HS-27A (cell line): ENCODE results near the gene FOXS1.

ENCODE experiments used
- DNase-seq: peaks from one replicate; pipeline ENCODE4 v3.0.0-alpha.2; 2012; ENCODE audit warnings: low read depth, missing footprints

The FOXS1 gene

GRCh38 chr20:31845300-31845863 is at the start of gene FOXS1:
Gene FOXS1, minus strand, starts transcription at chr20:31845604. Its CDS starts 62 bp downstream, at chr20:31845542.
- DNase-seq = no peak

- DNase-seq = no peak
Measured at GRCh38 chr20:31890646-31891045, 45.2 kb upstream of the FOXS1 start.

DNA sequence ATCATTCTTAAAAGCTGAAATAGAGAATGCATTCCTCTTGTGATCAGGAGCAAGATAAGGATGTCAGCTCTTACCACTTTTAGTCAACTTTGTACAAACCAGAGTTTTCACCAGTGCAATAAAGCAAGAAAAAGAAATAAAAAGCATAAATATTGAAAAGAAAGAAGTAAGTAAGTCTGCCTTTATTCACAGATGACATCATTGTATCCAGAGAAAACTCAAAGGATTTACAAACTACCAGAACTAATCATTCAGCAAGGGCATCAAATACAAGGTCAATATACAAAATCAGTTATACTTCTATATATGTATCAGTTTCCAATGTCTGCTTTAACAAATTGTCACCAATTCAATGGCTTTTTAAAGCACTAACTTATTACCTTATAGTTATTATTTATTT is 38.4 kb upstream of the FOXS1 start:
- no peak for DNase-seq

DNA sequence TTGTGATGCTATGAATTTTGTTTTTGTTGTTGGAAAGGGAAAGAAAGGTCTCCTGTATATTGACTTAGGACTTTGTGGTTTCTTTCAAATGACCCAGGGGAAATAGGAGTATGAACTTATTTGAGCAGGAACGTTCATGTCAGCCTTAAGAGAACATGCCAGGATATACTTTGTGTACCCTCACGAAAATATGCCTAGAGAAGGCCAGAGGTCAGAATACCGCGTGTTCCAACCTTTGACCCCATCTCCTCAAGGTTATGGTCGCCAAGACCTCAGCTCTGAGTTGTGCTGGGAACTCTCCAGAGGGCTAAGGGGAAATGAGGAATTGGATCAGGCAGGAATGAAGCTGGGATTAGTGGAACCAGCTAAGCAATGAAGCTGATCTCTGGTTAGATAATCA is 36.5 kb upstream of the FOXS1 start:
- DNase-seq = no peak

DNA sequence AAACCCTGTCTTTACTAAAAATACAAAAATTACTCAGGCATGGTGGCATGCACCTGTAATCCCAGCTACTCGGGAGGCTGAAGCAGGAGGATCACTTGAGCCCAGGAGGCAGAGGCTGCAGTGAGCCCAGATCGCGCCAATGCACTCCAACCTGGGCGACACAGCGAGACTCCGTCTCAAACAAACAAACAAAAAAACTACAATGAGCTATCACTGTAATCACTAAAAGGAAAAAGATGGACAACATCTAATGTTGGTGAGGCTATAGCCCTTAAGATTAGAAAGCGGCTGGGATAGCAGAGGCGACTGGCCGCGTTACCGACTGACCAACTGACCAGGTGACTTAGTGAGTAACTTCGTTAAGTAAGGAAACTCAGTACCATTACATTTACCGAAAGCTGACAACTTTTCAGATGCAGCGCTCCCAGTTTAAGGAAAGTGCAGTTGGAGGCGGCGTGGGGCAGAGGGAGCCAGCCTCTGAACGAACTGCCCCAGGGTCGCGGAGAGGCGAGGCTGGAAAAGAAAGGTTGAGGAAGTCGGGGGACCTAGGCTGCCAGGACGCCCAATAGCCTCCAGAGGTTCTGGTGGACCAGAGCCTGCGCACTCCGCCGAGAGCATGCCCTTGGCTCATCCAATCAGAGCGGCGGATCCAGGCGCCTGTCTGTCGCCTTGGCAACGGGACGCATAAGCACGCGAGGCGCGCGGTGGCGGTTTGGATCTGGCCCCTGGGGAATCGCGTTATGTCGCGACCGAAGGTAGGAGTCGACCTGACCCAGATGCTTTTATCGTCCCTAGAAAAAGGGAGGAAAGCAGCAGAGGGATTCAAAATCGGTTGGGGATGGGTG is 34.0 kb upstream of the FOXS1 start:
- DNase-seq = peak; percentile 94

- DNase-seq = no peak
Measured at GRCh38 chr20:31877684-31878083, 32.3 kb upstream of the FOXS1 start.

GRCh38 chr20:31875671-31876070 is 30.3 kb upstream of the FOXS1 start:
- DNase-seq = no peak

GRCh38 chr20:31872406-31872805 is 27.0 kb upstream of the FOXS1 start:
- DNase-seq = no peak

DNA sequence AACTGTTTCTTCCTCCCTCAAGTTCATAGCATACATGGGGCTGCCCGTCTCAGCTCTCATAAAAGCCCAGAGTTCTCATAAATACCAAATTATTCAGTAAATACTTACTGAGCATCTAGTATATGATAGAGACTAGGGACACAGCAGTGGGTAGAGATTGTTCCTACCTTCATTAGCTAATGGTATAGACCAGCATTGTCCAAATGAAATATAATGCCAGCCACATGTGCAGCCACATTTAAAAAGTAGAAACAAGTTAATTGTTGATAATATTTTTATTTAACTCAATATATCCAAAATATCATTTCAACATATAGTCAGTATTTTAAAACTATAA is 26.2 kb upstream of the FOXS1 start:
- no peak for DNase-seq

DNA sequence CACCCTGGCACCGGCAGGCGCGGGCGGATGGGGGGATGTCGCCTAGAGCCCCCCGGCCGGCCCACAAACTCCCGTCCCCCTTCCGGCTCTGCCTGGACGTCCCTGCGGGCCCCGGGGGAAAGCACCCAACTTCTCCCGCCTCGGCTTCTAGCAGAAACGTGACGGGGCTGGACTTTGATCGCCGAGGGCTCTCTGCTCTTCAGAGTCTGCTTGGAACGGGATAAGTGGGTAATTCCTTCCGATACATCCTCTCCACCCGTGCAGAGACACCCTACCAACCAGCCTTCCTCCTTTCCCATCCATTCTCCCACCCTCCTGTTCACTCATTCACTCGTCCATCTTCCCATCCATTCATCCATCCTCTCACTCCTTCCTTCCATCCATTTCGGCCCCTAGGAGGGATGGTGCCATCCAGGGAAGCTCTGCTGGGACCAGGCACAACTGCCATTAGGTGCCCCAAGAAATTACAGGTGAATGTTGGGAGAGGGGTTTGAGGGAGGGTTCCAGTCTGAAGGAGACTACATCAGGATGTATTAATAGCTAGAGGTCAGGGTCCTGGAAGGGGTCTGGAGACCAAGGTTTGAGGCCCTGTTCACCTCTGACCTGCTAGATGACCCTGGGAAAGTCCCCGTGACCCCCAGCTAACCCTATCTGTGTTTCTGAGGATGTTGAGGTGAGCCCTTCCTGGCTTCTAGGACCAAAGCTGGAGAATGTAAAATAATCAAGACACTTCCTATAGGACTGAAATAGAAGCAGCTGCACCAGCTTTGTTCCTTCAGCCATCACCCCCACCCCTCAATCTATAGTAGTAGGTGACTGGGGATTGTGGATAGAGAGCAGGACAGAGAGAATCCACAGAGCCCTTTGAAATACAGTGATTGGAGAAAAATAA is 25.6 kb upstream of the FOXS1 start:
- no peak for DNase-seq

DNA sequence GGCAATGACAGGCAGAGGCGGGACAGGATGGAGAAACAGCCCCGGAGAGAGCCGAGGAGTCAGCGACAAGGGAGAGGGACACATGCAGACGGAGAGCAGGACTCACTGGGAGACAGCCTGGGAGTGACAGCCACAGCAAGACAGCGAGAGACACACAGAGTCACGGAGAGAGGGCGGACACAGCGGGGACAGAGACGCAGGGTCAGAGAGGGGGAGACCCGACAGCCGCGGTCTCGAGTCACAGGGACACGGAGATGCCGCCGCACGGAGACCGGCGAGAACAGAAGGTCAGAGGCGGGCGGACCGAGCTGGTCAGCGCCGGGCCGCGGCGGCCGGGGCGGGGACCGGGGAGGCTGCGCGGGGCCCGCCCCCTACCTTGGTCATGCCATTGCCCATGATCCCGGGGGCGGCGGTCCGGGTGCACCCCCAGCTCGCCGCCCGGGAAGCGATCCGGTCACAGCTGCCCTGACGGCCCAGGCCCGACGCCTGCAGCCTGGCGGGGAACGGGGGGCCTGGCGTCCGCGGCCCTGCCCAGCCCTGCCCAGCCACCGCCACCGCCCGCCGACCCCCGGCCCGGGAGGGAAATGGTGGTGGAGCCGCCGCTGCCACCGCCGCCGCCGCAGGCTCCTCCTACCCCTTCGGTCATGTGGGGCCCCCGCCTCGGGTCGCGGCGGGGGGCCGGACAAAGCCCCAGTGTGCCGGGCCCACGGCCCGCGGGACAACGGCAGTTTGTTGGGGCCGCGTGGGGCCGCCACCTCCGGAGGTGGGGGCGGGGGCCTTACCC is 24.7 kb upstream of the FOXS1 start, which contains the start of the genes DUSP15 and TTLL9:
Gene DUSP15, minus strand, starts transcription at position 586 of the 784 bp plus-strand sequence. Its CDS starts 190 bp downstream, at position 396.
Gene TTLL9, plus strand, starts transcription at position 693 of the 784 bp plus-strand sequence. CDS start 493 bp downstream, outside the sequence.
- no peak for DNase-seq

- DNase-seq = no peak
Measured at GRCh38 chr20:31869673-31869941, 24.2 kb upstream of the FOXS1 start.

DNA sequence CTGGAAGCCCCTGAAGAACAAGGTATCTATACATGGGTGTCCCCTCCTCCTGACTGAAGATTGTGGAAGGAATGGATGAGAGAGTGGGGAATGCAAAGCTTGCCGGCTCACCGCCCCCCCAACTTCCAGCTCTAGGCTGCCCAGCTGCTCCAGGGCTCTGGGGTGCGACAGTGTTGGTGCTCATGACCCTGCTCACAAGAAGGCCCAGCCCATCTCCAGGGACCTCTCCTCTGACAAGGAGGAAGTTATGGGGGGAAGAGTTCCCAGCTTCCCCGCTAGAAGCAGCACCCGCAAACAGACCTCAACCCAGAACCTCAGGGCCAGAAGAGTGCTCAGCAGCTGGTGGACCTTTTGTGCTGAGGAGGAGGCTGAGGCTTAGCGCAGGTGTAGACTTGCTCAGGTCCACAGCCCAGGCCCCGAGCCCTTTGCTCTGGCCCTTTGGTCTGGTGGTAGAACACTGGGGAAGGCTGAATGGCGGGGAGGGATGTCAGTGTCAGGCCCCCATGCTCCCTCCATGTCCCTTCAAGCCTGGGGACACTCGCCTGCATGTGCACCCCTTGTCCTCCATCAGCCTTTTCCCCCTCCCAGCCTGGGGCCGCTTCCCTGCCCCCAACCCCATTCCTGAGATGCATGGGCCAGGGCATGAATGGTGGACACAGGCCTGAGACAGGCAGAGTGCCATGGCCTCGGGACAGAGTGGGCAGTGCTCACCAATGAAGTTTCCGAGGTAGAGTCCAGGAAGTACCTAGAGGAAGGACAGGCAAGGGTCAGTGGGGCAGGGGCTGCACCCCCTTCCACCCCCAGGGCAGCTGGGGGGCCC is 23.7 kb upstream of the FOXS1 start:
- DNase-seq = no peak

DNA sequence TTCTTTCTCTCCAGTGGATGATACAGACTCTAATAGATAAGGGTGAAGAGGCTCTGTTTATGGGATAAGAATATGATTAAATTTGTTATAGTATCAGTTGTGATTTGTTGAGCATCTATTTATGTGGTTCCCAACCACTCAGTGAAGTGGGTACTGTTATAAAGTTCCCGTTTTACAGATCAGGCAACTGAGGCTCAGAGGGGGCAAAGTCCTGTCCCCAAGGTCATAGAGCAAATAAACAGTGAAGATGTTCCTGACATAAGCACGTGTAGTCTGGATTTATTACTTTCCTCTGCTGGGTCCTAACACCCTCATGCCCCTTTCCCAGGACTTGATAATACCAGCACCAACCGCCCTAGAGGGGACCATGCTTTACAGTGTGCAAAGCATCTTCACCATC is 20.8 kb upstream of the FOXS1 start:
- no peak for DNase-seq

DNA sequence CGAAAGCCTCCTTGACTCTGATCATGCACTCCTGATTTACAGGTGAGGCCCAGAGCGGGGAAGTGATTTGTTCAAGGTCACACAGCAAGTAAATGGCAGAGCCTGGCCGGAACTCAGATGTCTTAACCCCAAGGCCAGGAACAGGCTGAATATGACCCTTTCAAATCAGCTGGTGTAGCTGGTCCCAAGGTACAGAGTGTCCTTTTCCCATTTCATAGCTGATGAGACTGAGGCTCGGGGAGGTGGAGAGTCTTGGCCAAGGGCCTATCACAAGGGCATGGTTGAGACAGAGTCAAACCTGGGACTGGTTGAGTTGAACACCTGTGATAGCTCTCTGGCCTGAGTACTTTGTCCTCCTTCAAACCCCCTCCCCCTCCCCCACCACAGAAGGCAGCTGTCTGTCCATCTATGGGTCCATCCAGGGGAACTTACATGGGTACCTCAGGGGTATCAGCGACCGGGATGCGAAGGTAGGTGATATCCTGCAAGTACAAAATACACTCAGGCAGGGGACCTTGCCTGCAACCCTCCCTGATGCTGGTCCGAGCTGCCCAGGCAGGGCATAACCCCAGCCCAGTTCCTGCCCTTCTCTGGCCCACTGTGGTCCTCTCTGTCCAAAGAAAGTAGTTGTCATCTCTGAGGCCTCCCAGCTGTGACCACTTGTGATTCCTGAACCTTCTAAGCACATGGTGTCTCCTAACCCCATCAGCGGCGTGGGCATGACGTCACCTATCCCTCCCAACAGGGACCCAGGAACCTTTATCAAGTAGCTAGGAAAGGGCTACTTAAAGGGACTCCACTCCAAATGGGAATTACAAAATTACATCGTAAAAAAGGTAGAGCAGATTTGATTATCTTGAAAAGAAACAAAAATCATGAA is 19.4 kb upstream of the FOXS1 start:
- no peak for DNase-seq

DNA sequence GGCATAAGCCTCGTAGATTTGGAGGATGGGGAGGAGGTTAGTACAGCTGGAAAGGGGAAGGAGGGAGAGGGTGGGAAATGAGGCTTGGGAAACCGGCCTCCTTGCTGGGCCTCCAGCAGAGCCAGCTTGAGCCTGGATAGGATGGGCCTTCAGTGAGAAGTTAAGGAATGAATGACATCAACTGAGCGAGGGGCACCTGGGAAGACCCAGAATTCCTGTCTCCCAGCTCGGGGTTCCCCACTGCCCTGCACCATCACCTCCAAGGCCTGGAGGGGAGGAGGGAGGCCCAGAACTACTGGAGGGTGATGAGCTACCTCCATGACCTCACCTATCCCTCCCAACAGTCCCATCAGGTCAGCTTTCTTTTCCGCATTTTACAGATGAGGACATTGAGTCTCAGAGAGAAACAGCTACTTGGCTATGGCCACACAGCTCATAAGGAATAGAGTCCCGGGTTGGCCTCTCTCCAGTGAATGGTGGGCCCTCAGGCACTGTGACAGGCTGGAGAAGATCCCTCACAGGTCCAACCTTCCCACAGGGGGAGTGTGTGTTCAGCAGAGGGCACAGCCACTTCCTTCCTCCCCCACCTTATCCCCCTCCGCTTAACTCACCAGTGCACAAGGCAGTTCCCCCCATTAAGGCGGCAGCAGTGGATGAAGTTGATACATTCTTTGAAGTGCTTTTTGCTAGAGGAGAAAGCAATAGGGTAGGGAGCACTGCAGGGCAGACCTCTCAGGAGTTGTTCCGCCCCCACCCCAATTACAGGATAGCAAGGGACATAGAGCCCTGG is 18.1 kb upstream of the FOXS1 start:
- no peak for DNase-seq

DNA sequence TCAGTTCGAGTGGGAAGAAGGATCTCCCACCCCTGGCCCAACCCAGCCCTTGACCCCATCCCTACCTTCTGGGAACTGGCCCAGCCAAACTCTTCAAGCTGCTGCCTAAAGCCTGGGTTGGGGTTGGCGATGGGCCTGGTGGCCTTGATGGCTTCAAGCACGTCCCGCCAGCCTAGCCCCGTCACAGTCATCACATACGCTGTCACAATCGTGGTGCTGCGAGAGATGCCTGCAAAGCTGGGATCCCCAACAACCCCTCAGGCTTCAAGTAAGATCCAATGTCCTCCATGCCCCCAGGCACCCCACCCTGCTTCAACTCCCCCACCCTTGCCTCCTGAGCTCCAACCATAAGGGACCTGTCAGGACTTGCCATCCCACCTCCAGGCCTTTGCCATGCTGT is 17.1 kb upstream of the FOXS1 start:
- DNase-seq = no peak

DNA sequence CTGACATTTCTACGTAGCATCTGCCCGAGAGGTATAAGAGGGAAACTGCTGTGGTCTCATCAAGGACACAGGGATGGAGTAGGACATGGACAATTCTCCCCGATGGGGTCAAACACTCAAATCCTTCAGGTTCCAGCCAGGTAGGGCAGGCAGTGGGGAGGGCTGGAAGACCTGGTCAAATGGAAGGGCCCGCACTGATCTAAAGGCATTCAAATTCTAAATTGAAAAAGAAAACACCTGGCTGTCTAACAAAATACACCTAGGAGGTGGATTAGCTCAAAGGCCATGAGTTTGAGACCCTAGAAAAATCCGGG is 16.7 kb upstream of the FOXS1 start:
- no peak for DNase-seq

DNA sequence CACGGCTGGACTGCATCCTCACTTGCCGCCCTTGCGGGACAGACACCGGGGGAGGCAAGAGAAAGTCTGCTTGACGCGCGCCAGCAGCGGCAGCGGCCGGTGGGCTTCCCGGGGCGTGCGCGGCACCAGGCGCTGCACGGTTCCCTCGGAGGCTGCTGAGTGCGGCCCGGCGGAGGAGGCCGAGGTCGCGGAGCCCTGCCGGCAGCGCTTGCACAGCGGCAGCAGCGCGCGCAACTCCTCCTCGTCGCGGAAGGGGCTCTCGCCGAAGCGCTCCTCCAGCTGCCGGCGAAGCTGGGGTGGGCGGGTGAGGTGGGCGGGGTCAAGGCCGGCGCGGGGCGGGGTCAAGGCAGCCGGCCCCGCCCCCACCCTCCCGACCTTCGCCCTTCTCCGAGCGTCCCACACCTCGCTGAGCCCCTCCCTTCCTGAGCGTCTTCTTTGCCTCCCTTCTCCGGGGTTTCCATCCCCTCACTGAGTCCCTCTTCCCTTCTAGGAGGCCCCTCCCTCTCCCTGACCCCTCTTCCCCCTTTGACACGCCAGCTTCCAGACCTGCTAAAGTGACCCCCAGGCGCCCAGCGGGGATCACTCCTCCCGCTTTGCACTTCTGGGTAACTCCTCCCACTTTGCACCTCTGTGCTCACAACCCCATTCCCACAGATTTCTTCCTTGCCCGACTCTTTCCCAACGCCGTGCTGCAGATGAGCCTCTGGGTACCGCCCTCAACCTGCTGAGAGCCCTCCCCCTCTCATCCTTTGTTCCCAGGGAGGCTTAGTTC is 16.2 kb upstream of the FOXS1 start:
- no peak for DNase-seq
